Measurements from ENCODE around the gene ZNF747.

Gene ZNF747

GRCh38 chr16:30510376-30510938, 24.2 kb downstream of the ZNF747 start:
- no peak for DNase-seq

GRCh38 chr16:30509081-30509765, 25.4 kb downstream of the ZNF747 start:
- DNase-seq: no peak

GRCh38 chr16:30503403-30504296, 31.0 kb downstream of the ZNF747 start:
- DNase-seq: no peak

GRCh38 chr16:30499284-30499683, 35.4 kb downstream of the ZNF747 start:
- no peak for DNase-seq

- no peak for DNase-seq
Measured at GRCh38 chr16:30494709-30495108, 39.9 kb downstream of the ZNF747 start.

- no peak for DNase-seq
Measured at GRCh38 chr16:30493941-30494488, 40.6 kb downstream of the ZNF747 start.

GRCh38 chr16:30491744-30492308, 42.8 kb downstream of the ZNF747 start:
- peak; percentile 20 for DNase-seq

GRCh38 chr16:30491229-30491628, 43.4 kb downstream of the ZNF747 start:
- no peak for DNase-seq

- no peak for DNase-seq
Measured at GRCh38 chr16:30490210-30490609, 44.4 kb downstream of the ZNF747 start.

GRCh38 chr16:30488764-30489605, 45.7 kb downstream of the ZNF747 start:
- peak; percentile 75 for DNase-seq

GRCh38 chr16:30485818-30486436, 48.7 kb downstream of the ZNF747 start:
- DNase-seq: no peak

- DNase-seq: no peak
Measured at GRCh38 chr16:30484887-30485286, 49.8 kb downstream of the ZNF747 start.

GRCh38 chr16:30482366-30482765, 52.3 kb downstream of the ZNF747 start:
- DNase-seq: no peak

GRCh38 chr16:30481381-30481780, 53.3 kb downstream of the ZNF747 start:
- DNase-seq: peak; percentile 33

All from inflammatory macrophage treated with lipopolysaccharide for 4 hours (primary cell).